ENCODE data around the gene BCAN. TPM values are rescaled to one million over a fixed set of nuclear protein-coding genes. Genes with fewer than 3 reads are reported as not detected.

Gene BCAN
- total and polyA plus RNA-seq, 2 of the 8 experiments (the other 6 are each of a cell fraction or from before 2014, with no cell fraction given): 4.5 to 24.0 TPM

- H4K20me1 ChIP-seq (replicated peaks in 1 of 2; ENCODE audit: control insufficient read depth in 1 of 2, insufficient read depth in 2 of 2, low read length in 2 of 2): peaks cover 2 to 3% of the 10 kb centered on the region in 2 experiments
- H2BK20ac ChIP-seq (ENCODE audit: low read length): no peak overlapping the region
- POLR2A ChIA-PET (ENCODE audit: partially characterized antibody): interaction anchor here (12.8 to 13.9 kb wide), 2 partner anchors 11 to 22 kb away, joined by 208 to 530 read pairs; partner anchors contain the start of genes CRABP2 and NES
- no peaks in the 10 kb centered on the region for H3K79me2 ChIP-seq (ENCODE audit: control insufficient read depth in 1 of 2, insufficient read depth in 2 of 2, low read length in 2 of 2)
- no peak overlapping the region for H2AFZ ChIP-seq (ENCODE audit: low read length)
- no peak overlapping the region for H3K56ac ChIP-seq (replicated peaks; ENCODE audit: insufficient read length, low read depth, low read length)
- H4K5ac ChIP-seq (ENCODE audit: insufficient read length, low read depth, low read length): no peak overlapping the region
- no peak overlapping the region for H2BK120ac ChIP-seq (replicated peaks; ENCODE audit: low read depth, low read length)
- H3K27ac ChIP-seq (ENCODE audit: low read depth, low read length): no peak overlapping the region
- no peaks in the 10 kb centered on the region for H3K27me3 ChIP-seq (replicated peaks in 1 of 4; ENCODE audit: control insufficient read depth in 3 of 4, extremely low read depth in 1 of 4, insufficient read depth in 3 of 4, low read length in 3 of 4)
- no peak overlapping the region for H3K9ac ChIP-seq (replicated peaks in 1 of 4; ENCODE audit: extremely low read depth in 1 of 4, low read depth in 3 of 4, low read length in 3 of 4)
- no peak overlapping the region for H2BK5ac ChIP-seq (ENCODE audit: low read depth, low read length)
- H3K4me3 ChIP-seq (ENCODE audit: extremely low read depth in 1 of 4, insufficient read depth in 2 of 4, low read depth in 3 of 4, low read length in 4 of 4): no peak overlapping the region
- FAIRE-seq (no peak), DNase-seq (ENCODE audit: low read depth in 1 of 2, low spot score in 2 of 2) (no peak)
- no peak overlapping the region for H3K4me2 ChIP-seq (ENCODE audit: insufficient read depth in 1 of 2, low read depth in 2 of 2, low read length in 2 of 2)
- no peak overlapping the region for H4K8ac ChIP-seq (ENCODE audit: extremely low read depth, insufficient read depth, low read length)
- H3K4ac ChIP-seq (replicated peaks; ENCODE audit: insufficient read length, low read depth, low read length): no peak overlapping the region
- no peaks in the 10 kb centered on the region for H3K9me3 ChIP-seq (ENCODE audit: insufficient read depth in 2 of 2, low read depth in 1 of 2, low read length in 1 of 2)
- peaks cover 16 to 24% (median 21%) of the 10 kb centered on the region in 4 experiments for H3K4me1 ChIP-seq (replicated peaks in 1 of 4; ENCODE audit: control insufficient read depth in 3 of 4, insufficient read depth in 4 of 4, low read length in 3 of 4)
- H3K23ac ChIP-seq (ENCODE audit: insufficient read length): no peak overlapping the region
- H2BK12ac ChIP-seq (ENCODE audit: low read depth, low read length): 0 out of 2 replicates have a peak overlapping the region, but pooled peaks have one; percentile 9
- H3K18ac ChIP-seq (ENCODE audit: extremely low read depth, low read length): no peak overlapping the region; the same call in 1 of the 2 replicates
- no peak overlapping the region for H4K91ac ChIP-seq (replicated peaks; ENCODE audit: insufficient read length, low read length)
- WGBS, 2 experiments (ENCODE audit: extremely low coverage in 1 of 2, insufficient coverage in 1 of 2, insufficient read length in 1 of 2, insufficient replicate concordance in 2 of 2, low coverage in 1 of 2, low lambda C conversion rate in 2 of 2, missing lambda C conversion rate in 1 of 2): 89% methylated on average over 8 of the region's 8 CpGs; no CpG with 5 or more reads in 1 of the 2 experiments
- H3K36me3 ChIP-seq (ENCODE audit: control insufficient read depth in 2 of 4, insufficient read depth in 4 of 4, low read length in 3 of 4): peaks cover 14 to 40% (median 26%) of the 10 kb centered on the region in 4 experiments
- no peak overlapping the region for H2BK15ac ChIP-seq (ENCODE audit: low read length)
- peaks cover 4% of the 10 kb centered on the region; the same call in 1 of the 2 replicates for H3K79me1 ChIP-seq (ENCODE audit: low read depth, low read length)
- peaks cover 8% of the 10 kb centered on the region; the same call in 1 of the 2 replicates for H3K23me2 ChIP-seq (ENCODE audit: low read depth, low read length)
- no peak overlapping the region for H2AK5ac ChIP-seq (ENCODE audit: low read depth, low read length)
- H3K14ac ChIP-seq (ENCODE audit: insufficient read length): no peak overlapping the region
- CTCF ChIA-PET (ENCODE audit: partially characterized antibody): interaction anchor here (0.9 to 66.0 kb wide), 3 partner anchors 9 to 212 kb away, joined by 3 to 4284 read pairs (median 4284); partner anchors contain the start of genes CRABP2, ISG20L2, METTL25B and NES
- TF ChIP-seq E2F6 (IDR thresholded peaks at IDR 0.05) (no peak), TAF1 (IDR thresholded peaks at IDR 0.05; ENCODE audit: low read depth, low read length) (no peak), PHF8 (conservative IDR thresholded peaks at IDR 0.05; ENCODE audit: low read depth, low read length) (no peak), JUND (IDR thresholded peaks at IDR 0.05; ENCODE audit: low read length) (no peak)
These were observed 54.8 kb downstream of the BCAN start for GRCh38 chr1:156696755-156697154.

Data from H1 (cell line).